ACC112 (cell line): ENCODE measurements around the gene MMP21.

Source experiments
- H2AFZ ChIP-seq: fragments of 200-600 bp; sonication (generic); one replicate; pipeline ENCODE4 v1.6.0; 2017; ENCODE audit warnings: antibody characterized with exemption, low read length; ENCODE audit not compliant: unreplicated experiment
- H3K27ac ChIP-seq: fragments of 200-600 bp; sonication (generic); 2 replicates; pipeline ENCODE4 v1.5.1; 2014; ENCODE audit warnings: low read depth, mild to moderate bottlenecking, antibody characterized with exemption, low read length, moderate library complexity
- H3K27me3 ChIP-seq: fragments of 200-600 bp; sonication (generic); 2 replicates; pipeline ENCODE4 v1.6.1; 2014; ENCODE audit warnings: mild to moderate bottlenecking, antibody characterized with exemption, low read length, moderate library complexity, mixed read lengths; ENCODE audit not compliant: insufficient read depth
- H3K36me3 ChIP-seq: fragments of 200-600 bp; sonication (generic); 2 replicates; pipeline ENCODE4 v1.6.1; 2016; ENCODE audit warnings: mild to moderate bottlenecking, antibody characterized with exemption, low read length, moderate library complexity, mixed read lengths; ENCODE audit not compliant: insufficient read depth
- H3K4me1 ChIP-seq: fragments of 200-600 bp; sonication (generic); one replicate; pipeline ENCODE4 v1.6.1; 2016; ENCODE audit warnings: low read length, mixed read lengths; ENCODE audit not compliant: insufficient read depth, unreplicated experiment, control insufficient read depth
- H3K4me3 ChIP-seq: fragments of 200-600 bp; sonication (generic); 2 replicates; pipeline ENCODE4 v1.5.1; 2014; ENCODE audit warnings: mild to moderate bottlenecking, low read depth, low read length
- H3K79me2 ChIP-seq: fragments of 200-600 bp; sonication (generic); one replicate; pipeline ENCODE4 v1.6.0; 2016; ENCODE audit warnings: low read length; ENCODE audit not compliant: control insufficient read depth, unreplicated experiment, insufficient read depth

MMP21 gene

GRCh38 chr10:125811251-125811650, 35.6 kb upstream of the MMP21 start:
- Histone ChIP-seq H3K4me3 (no peak overlapping the region), H3K36me3 (peaks cover 31% of the 10 kb centered on the region), H3K4me1 (no peaks in the 10 kb centered on the region), H3K27me3 (no peaks in the 10 kb centered on the region), H3K27ac (no peak overlapping the region), H2AFZ (no peak overlapping the region), H3K79me2 (no peaks in the 10 kb centered on the region)

- H3K27ac ChIP-seq = no peak overlapping the region
- H3K79me2 ChIP-seq = no peaks in the 10 kb centered on the region
- peaks cover 23% of the 10 kb centered on the region for H3K36me3 ChIP-seq
- H3K4me1 ChIP-seq = no peaks in the 10 kb centered on the region
- H3K27me3 ChIP-seq = no peaks in the 10 kb centered on the region
- H3K4me3 ChIP-seq = no peak overlapping the region
- no peak overlapping the region for H2AFZ ChIP-seq
Observed at GRCh38 chr10:125808047-125808446, 32.4 kb upstream of the MMP21 start.

GRCh38 chr10:125802739-125803138, 27.1 kb upstream of the MMP21 start:
- peaks cover 6% of the 10 kb centered on the region; the same call in 1 of the 2 replicates for H3K36me3 ChIP-seq
- H2AFZ ChIP-seq = no peak overlapping the region
- H3K27me3 ChIP-seq = no peaks in the 10 kb centered on the region
- H3K4me3 ChIP-seq = no peak overlapping the region
- H3K27ac ChIP-seq = no peak overlapping the region
- no peaks in the 10 kb centered on the region for H3K4me1 ChIP-seq
- no peaks in the 10 kb centered on the region for H3K79me2 ChIP-seq

GRCh38 chr10:125802131-125802530, 26.5 kb upstream of the MMP21 start:
- peaks cover 6% of the 10 kb centered on the region; the same call in 1 of the 2 replicates for H3K36me3 ChIP-seq
- no peak overlapping the region for H3K4me3 ChIP-seq
- H3K79me2 ChIP-seq = no peaks in the 10 kb centered on the region
- no peaks in the 10 kb centered on the region for H3K4me1 ChIP-seq
- no peak overlapping the region for H3K27ac ChIP-seq
- no peaks in the 10 kb centered on the region for H3K27me3 ChIP-seq
- H2AFZ ChIP-seq = no peak overlapping the region

- no peaks in the 10 kb centered on the region for H3K79me2 ChIP-seq
- no peak overlapping the region for H3K27ac ChIP-seq
- H3K4me3 ChIP-seq = no peak overlapping the region
- H3K4me1 ChIP-seq = no peaks in the 10 kb centered on the region
- no peaks in the 10 kb centered on the region for H3K27me3 ChIP-seq
- H2AFZ ChIP-seq = no peak overlapping the region
- 0 out of 2 replicates have a peak, but pooled peaks cover 6% of the 10 kb centered on the region for H3K36me3 ChIP-seq
Observed at GRCh38 chr10:125801574-125801973, 26.0 kb upstream of the MMP21 start.

GRCh38 chr10:125799451-125800182, 24.0 kb upstream of the MMP21 start:
- H3K36me3 ChIP-seq = 0 out of 2 replicates have a peak, but pooled peaks cover 6% of the 10 kb centered on the region

GRCh38 chr10:125797994-125798662, 22.5 kb upstream of the MMP21 start:
- Histone ChIP-seq H2AFZ (no peak overlapping the region), H3K36me3 (0 out of 2 replicates have a peak, but pooled peaks cover 6% of the 10 kb centered on the region), H3K79me2 (no peaks in the 10 kb centered on the region), H3K4me1 (no peaks in the 10 kb centered on the region), H3K27ac (no peak overlapping the region), H3K27me3 (no peaks in the 10 kb centered on the region), H3K4me3 (no peak overlapping the region)

More at GRCh38 chr10:125799451-125800182, 24.0 kb upstream of the MMP21 start:
- Histone ChIP-seq H3K4me1 (no peaks in the 10 kb centered on the region), H3K27ac (no peak overlapping the region), H3K79me2 (no peaks in the 10 kb centered on the region), H3K4me3 (no peak overlapping the region), H3K27me3 (no peaks in the 10 kb centered on the region), H2AFZ (no peak overlapping the region)

- Histone ChIP-seq H3K4me3 (no peak overlapping the region), H3K4me1 (no peaks in the 10 kb centered on the region), H3K79me2 (no peaks in the 10 kb centered on the region), H3K36me3 (0 out of 2 replicates have a peak, but pooled peaks cover 6% of the 10 kb centered on the region), H3K27ac (no peak overlapping the region), H3K27me3 (no peaks in the 10 kb centered on the region), H2AFZ (no peak overlapping the region)
Observed at GRCh38 chr10:125797424-125797823, 21.8 kb upstream of the MMP21 start.

GRCh38 chr10:125795637-125796190, 20.1 kb upstream of the MMP21 start:
- H3K27ac ChIP-seq = no peak overlapping the region
- H3K4me3 ChIP-seq = no peak overlapping the region
- H3K27me3 ChIP-seq = no peaks in the 10 kb centered on the region
- no peaks in the 10 kb centered on the region for H3K79me2 ChIP-seq
- H3K4me1 ChIP-seq = no peaks in the 10 kb centered on the region
- H3K36me3 ChIP-seq = no peaks in the 10 kb centered on the region
- H2AFZ ChIP-seq = no peak overlapping the region

GRCh38 chr10:125795128-125795527, 19.5 kb upstream of the MMP21 start:
- Histone ChIP-seq H3K27me3 (no peaks in the 10 kb centered on the region), H3K4me1 (no peaks in the 10 kb centered on the region), H3K4me3 (no peak overlapping the region), H2AFZ (no peak overlapping the region), H3K36me3 (no peaks in the 10 kb centered on the region), H3K79me2 (no peaks in the 10 kb centered on the region), H3K27ac (no peak overlapping the region)
